Dermis microvascular lymphatic vessel endothelial cell (primary cell): Measurements from ENCODE around the gene RB1. TPM values are rescaled to one million over a fixed set of nuclear protein-coding genes. Genes with fewer than 3 reads are reported as not detected.
"Not testable (repeated sequence)": the region's sequence is repeated elsewhere in the genome, so short reads cannot be mapped to it uniquely, and the experiment has no call there.

Experiments
- DNase-seq, 2 donors: peaks; one replicate each; pipeline versions ENCODE4 v3.0.0 to v3.0.0-alpha.2; 2010; ENCODE audit warnings: low read depth in 2 of 2
- total RNA-seq: library from RNA; depleted of rRNA; stranded (reverse); fragments of >200 nt; gene quantifications from 2 replicates; pipeline ENCODE4 v1.2.1, GENCODE V29; 2014

Gene RB1
- total RNA-seq, 1 donor from 2014 or later = 24.4 TPM

GRCh38 chr13:48297131-48297786, 6.3 kb upstream of the RB1 start:
- no peak for DNase-seq

DNA sequence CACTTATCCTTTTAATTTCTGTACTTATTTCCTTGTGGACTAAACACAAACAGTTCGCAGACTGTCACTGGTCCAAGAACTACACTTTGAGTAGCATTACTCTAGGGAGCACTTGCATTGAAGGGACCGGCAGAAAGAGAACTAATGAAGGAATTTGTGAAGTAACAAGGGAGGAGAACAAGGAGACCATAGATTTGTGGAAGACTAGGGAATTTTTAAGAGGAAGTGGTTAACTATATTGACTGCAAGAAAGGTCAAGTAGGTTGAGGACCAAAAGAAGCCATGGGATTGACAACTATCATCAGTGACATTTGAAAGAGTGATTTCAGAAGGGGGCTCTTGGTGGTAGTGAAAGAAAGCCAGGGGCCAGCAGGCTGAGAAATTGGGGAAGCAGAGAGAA, 4.0 kb upstream of the RB1 start:
- DNase-seq = no peak

GRCh38 chr13:48302871-48303358, 636 bp upstream of the RB1 start:
- DNase-seq = peak in 1 of 2 donors; percentile 17

- peak; percentile 21 to 57 for DNase-seq
Observed at GRCh38 chr13:48304143-48304876, 759 bp downstream of the RB1 start.

- no peak for DNase-seq
Observed at GRCh38 chr13:48311223-48311622, 7.7 kb downstream of the RB1 start.

GRCh38 chr13:48315969-48316650, 12.6 kb downstream of the RB1 start:
- no peak for DNase-seq

GRCh38 chr13:48316826-48317510, 13.4 kb downstream of the RB1 start:
- no peak for DNase-seq

DNA sequence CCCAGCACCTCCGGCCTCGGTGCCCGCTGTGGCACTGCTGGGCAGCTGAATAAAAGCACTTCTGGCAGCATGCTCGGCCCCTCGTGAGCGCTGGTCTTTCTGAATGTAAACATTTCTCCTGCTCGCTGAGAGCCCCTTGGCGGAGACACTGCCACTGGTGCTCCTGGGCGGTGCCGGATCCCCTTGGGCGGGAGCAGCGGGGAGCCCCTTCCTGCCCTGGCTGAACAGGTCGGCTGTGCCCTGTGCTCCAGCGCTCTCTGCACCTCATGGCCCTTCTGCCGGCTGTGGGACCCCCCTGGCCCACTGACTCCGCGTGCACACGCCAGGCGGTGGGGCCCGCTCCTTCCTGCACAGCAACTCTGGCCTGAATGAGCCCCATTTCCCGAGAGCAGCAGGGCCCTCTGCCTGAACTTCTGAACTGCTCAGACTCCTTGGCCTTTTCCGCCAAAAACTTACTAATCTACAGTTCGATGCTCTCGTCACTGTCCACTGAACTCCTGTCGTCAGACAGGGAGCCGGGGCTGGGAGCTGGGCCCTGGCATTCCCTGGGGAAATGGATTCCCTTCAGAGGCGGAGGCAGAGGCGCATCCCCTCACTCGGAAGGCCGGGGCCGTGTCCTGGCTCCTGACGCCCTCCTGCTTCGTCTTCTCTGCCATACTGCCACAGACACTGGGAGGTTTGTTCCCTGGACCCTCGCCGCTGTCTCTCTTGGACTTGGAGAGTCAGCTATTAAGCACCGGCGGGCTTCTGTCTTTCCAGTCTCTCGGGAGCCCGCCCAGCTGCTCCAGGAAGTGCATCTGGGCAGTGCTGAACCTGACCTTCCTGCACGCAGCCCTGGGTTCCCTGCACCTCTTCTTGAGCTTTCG, 14.2 kb downstream of the RB1 start:
- peak in 1 of 2 donors; percentile 25 for DNase-seq

GRCh38 chr13:48318377-48318811, 14.8 kb downstream of the RB1 start:
- DNase-seq = no peak

GRCh38 chr13:48318821-48319511, 15.4 kb downstream of the RB1 start:
- no peak for DNase-seq

DNA sequence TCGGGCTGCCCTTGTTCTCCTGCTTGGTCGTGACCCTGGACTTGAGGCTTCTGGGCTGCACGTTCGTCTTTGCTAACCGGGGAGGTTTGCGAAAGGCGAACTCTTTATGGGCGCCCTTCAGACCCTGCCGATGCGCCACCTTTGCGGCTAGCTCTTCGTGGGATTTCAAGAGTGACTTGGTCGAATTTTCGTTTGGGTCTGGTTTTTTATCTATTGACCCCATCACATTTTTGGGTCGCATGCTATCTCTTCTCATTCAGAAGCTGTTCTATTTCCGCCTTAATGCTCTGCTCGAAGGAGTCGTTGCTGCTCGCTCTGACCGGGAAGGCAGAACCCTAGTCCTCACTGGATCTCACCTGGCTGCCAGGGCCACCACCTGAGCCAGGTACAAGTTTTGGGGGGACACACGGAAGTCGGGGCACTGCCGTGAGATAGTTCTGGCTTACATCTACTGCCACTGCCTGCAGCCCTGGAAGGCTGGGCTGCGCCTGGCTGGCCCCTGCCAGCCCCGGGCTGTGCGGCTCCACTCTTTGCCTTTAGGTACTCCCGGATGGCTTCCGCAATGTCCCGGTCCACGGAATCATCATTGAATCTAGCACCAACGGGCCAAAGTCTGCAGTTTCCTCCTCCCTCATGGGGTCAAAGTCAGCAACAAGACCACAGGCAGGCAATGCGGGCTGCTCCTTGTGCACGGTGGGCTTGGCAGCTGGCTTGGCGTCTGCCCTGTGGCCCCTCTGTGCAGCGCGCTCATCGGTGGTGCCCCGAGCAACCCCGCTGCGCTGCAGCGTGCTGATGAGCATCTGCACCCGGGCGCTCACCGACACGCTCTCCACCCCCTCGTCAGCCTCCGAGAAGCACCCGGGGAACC, 16.2 kb downstream of the RB1 start:
- DNase-seq = no peak

DNA sequence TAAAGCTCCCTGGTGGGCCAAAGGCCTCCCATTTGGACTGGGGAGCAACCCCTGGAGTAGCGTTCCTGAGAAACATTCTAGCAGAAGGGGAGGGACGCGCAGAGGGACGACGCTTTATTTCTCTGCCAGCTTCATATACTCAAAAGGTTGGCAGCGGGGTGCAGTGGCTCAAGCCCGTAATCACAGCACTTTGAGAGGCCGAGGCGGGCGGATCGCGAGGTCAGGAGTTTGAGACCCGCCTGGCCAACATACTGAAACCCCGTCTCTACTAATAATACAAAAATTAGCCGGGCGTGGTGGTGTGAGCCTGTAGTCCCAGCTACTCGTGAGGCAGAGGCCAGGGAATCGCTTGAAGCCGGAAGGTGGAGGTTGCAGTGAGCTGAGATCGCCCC, 16.8 kb downstream of the RB1 start:
- no peak for DNase-seq

DNA sequence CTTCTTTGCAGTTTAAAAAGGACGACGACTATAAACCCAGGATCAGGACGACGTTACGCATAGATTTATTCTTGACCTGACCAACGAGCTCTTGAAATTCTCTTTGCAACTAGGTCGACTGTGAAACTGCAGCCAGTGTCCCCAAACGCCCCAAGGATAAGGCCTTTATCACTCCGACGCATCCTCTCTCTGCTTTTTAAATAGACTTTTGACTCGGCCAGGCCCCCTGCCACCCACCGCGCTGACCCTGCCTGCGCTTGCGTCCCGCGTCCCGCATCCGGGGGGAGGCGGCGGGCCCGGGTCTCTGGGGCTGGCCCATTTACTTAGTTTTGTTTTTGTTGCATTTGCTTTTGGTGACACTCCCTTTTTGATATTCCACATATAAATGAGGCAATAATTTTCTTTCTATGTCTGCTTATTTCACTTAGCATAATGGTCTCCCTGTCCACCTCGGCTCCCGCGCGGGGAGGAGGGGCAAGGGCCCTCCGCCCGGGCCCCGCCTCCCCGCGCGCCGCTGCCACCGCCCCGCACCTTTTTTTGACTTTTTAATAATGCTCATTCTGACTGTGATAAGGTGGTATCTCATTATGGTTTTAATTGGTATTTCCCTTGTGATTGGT, 17.4 kb downstream of the RB1 start:
- DNase-seq = no peak

DNA sequence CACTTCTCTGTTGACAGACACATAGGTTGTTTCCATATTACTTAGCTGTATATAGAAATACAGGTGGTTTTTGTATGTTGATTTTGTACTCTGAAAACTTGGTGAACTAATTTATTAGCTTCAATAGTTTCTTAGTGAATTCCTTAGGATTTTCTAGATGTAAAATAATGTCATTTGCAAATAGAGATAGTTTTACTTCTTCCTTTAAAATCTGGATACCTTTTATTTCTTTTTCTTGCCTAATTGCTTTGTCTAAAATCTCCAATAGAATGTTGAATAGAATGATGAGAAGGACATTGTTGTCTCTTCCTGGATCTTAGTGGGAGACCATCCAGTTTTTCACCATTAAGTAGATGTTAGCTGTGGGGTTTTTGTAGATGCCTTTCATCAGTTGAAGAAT, 18.7 kb downstream of the RB1 start:
- DNase-seq = no peak

DNA sequence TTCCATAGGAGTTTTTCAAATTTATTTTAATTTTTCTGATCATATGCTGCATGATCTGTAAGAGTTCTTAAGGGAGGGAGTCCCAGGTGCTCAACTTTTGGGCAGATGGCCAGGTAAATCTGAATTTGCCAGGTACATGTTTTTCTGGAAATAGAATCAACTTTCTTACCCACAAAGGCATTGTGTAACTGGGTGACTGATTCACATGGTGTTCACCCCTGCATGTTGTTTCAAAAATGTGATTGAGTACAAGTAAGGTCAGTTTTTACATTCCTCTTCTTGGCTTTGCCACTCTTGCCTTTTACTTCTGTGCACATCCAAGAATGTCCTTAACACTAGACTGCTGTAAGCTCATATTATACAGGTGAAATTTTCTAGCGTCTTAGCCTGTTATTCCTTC, 30.4 kb downstream of the RB1 start:
- no peak for DNase-seq

DNA sequence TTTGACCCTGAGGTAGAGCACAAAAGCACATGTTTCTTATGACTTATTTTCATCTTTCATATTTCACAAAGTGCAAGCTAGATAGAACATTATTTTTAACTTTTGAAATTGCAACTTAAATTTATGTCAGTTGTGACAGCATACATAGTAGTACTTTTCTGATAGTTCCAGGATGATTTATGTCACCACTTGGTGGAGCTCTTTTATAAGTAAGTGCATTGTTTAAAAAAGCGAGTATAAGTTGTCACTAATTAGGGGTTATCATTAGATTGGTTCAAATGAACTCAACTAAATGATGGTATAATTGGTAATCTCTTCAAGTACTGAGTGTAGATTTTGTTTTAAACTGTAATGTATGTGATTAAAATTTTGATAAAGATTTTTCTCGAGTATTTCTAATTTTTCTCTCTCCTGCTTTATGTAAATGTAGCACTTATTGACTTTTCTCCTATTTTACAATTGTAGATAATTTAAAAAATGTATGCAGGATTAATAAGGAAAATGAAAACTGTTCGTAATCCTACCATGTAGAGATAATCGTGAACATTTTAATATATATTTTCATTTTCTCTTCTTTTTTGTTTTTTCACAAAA, 31.1 kb downstream of the RB1 start:
- peak; percentile 48 to 64 for DNase-seq

GRCh38 chr13:48339198-48339597, 35.6 kb downstream of the RB1 start:
- not testable (repeated sequence) for DNase-seq

- DNase-seq = no peak
Observed at GRCh38 chr13:48344264-48344663, 40.7 kb downstream of the RB1 start.
